ENCODE measurements around the gene SLC12A2.

DNA sequence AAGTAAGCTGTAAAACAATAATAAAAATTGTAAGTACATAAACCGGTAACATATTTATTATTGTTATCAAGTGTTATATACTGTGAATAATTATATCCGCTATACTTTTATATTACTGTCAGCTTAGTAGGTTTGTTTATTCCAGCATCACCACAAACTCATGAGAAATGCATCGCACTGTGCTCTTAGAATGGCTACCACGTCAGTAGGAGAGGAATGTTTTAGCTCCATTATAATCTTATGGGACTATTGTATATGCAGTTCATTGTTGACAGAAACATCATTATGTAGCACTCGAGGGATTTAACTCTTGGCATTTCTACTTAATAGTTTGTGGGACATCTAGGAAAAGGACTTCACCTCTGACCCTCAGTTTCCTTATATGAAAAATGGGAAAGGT, 16.4 kb downstream of the SLC12A2 start:
- TF ChIP-seq EZH2 (IDR thresholded peaks at IDR 0.05; ENCODE audit: insufficient read depth, poor library complexity, severe bottlenecking): no peak
- TF ChIP-seq EZH2phosphoT487 (IDR thresholded peaks at IDR 0.05; ENCODE audit: insufficient read depth, low read depth): no peak

Data from GM23248 (cell line).